ENCODE measurements around the gene RORC. TPM values are rescaled to one million over a fixed set of nuclear protein-coding genes. Genes with fewer than 3 reads are reported as not detected.
"Not testable (repeated sequence)": the region's sequence is repeated elsewhere in the genome, so short reads cannot be mapped to it uniquely, and the experiment has no call there.

The RORC gene
- total RNA-seq, 4 donors from 2014 or later = 0.13 to 1.8 (median 1.4) TPM; not detected in 1

DNA sequence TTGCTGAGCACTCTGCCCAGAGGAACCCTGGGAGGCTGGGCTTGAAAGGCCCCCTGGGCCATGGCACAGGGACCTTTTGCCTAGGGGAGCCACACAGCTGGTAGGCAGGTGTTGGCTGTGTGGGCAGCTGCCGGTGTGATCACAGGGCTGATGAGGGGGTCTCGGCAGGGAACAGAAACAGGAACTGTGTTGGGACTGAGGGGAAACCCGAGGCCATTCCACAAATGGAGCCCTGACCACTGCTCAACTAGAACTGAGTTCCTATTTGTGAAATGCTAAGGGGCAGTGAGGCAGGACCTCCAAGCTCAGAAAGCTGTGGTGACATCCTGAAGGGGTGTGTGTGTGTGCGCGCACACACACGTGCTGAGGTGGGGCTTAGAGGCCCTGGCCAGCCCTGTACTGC, 28.3 kb upstream of the RORC start:
- TF ChIP-seq, protein P1, sequence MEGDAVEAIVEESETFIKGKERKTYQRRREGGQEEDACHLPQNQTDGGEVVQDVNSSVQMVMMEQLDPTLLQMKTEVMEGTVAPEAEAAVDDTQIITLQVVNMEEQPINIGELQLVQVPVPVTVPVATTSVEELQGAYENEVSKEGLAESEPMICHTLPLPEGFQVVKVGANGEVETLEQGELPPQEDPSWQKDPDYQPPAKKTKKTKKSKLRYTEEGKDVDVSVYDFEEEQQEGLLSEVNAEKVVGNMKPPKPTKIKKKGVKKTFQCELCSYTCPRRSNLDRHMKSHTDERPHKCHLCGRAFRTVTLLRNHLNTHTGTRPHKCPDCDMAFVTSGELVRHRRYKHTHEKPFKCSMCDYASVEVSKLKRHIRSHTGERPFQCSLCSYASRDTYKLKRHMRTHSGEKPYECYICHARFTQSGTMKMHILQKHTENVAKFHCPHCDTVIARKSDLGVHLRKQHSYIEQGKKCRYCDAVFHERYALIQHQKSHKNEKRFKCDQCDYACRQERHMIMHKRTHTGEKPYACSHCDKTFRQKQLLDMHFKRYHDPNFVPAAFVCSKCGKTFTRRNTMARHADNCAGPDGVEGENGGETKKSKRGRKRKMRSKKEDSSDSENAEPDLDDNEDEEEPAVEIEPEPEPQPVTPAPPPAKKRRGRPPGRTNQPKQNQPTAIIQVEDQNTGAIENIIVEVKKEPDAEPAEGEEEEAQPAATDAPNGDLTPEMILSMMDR (IDR thresholded peaks at IDR 0.05) = no peak
- TF ChIP-seq POLR2AphosphoS5 (IDR thresholded peaks at IDR 0.05) = no peak
- TF ChIP-seq EP300 (IDR thresholded peaks at IDR 0.05) = no peak
- TF ChIP-seq POLR2A (IDR thresholded peaks at IDR 0.05) = no peak
- peaks cover 6% of the 10 kb centered on the region for H3K27me3 ChIP-seq
- no peaks in the 10 kb centered on the region for H3K36me3 ChIP-seq
- H3K4me3 ChIP-seq = no peak overlapping the region
- WGBS, 2 donors (ENCODE audit: low coverage in 1 of 2) = 60 to 83% methylated on average over 1 to 6 of the region's 6 CpGs
- no peak overlapping the region for H3K27ac ChIP-seq
- ATAC-seq = no peak
- no peaks in the 10 kb centered on the region for H3K4me1 ChIP-seq
- no peaks in the 10 kb centered on the region for H3K9me3 ChIP-seq

DNA sequence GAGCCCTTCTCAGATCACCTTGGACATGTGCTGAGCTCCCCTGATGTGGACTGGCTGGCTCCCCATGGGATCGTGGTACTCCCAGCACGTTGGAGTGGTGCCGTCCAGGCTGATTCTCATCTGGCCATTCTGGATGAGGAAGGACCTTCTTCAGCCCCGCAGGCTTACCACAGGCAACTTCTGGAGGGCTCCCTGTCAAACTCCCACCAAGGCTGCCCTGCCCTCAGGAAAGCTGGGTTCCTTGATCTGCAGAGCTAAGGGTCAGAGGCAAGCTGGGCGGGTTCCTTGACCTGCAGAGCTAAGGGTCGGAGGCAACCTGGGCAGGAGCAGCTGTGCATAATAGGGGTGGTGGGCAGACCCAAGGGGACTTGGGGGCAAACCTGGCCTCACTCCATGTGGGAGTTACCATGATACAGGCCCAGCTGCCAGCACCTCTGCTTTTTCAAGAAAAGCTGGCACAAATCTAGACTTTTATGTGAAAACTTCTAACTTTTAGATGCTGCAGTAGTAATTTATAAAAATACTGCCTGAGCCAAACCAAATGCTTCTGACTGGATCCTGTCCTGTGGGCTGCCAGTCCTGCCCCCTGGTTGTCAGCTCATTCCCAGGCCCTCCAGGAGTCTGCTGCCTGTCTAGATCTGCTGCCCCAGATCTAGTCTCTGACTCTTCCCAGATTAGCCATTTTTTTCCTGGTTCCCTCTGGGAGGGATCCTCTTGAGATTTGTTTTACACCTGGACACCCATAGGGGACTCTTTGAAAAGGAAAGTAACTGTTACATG, 27.5 kb upstream of the RORC start:
- no peaks in the 10 kb centered on the region for H3K27me3 ChIP-seq
- H3K36me3 ChIP-seq = no peaks in the 10 kb centered on the region
- TF ChIP-seq, protein P1 (IDR thresholded peaks at IDR 0.05) = no peak
- TF ChIP-seq POLR2A (IDR thresholded peaks at IDR 0.05) (no peak), EP300 (IDR thresholded peaks at IDR 0.05) (no peak), POLR2AphosphoS5 (IDR thresholded peaks at IDR 0.05) (no peak)
- H3K27ac ChIP-seq = no peak overlapping the region
- H3K4me1 ChIP-seq = no peaks in the 10 kb centered on the region
- ATAC-seq = no peak
- H3K9me3 ChIP-seq = no peaks in the 10 kb centered on the region
- 62% methylated on average over 2 of the region's 6 CpGs; no CpG with 5 or more reads in 1 of the 2 donors for whole genome bisulfite sequencing, 2 donors (ENCODE audit: low coverage in 1 of 2)
- H3K4me3 ChIP-seq = no peak overlapping the region

DNA sequence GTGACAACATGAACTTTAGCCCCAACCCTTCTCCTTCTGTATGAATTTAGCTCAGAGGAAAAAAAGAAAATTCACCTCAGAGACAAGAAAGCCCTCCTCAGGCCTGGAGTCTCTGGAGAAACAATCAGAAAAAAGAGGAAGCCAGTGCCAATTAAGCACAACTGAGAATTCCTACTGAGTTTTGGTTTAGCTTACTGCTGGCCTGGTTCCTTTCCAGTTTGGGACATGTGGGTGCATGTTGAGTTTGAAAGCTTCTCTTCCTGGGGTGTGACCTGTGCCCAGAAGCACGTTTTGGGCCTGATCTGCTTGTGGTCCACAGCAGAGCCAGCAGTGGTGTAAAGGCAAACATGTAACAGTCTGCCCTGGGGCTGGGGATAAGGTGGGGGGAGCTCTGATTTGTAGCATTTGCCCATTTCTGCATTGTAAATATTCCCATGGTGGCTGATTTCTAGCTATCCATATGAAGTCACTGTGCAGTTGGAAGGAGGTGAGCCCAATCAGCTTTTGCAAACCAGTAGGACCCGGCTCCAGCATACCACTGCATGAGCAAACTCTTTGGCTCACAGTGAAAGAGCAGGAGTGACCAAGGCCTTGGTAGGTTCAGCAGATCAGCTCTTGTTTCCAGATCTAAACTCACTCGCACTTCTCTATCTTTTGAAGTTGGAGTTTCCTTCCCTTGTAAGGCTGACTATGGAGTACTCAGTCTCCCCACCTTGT, 26.6 kb upstream of the RORC start:
- TF ChIP-seq POLR2AphosphoS5 (IDR thresholded peaks at IDR 0.05) (no peak), EP300 (IDR thresholded peaks at IDR 0.05) (no peak), POLR2A (IDR thresholded peaks at IDR 0.05) (no peak)
- TF ChIP-seq, protein P1 (IDR thresholded peaks at IDR 0.05) = no peak
- Histone ChIP-seq H3K27ac (no peak overlapping the region), H3K36me3 (no peaks in the 10 kb centered on the region), H3K4me1 (no peaks in the 10 kb centered on the region), H3K4me3 (no peak overlapping the region), H3K9me3 (no peaks in the 10 kb centered on the region), H3K27me3 (peaks cover 9% of the 10 kb centered on the region)
- 74 to 93% methylated on average over 2 to 3 of the region's 3 CpGs for WGBS, 2 donors (ENCODE audit: low coverage in 1 of 2)
- no peak for ATAC-seq

DNA sequence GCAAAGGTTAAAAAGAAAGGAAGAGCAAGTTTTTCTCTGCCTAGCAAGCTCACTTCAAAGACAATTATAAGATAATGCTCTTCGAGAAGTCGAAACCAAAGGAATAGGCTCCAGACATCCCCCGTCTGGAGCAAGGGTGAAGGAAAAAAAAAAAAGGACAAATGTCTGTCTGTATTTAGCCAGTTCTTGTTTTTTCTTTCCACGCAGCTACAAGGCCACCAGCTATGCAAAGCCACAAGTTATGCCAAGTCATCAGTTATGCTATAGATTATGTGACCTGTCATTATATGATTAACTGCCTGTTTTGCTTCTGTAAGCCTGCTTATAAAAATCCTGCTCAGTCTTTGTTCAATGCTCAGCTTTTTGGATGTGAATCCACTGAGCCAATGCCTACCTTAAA, 24.3 kb upstream of the RORC start:
- no peak for TF ChIP-seq POLR2A (IDR thresholded peaks at IDR 0.05)
- WGBS, 2 donors (ENCODE audit: low coverage in 1 of 2) = 32 to 54% methylated on average over 4 of the region's 4 CpGs
- ATAC-seq = no peak
- H3K4me1 ChIP-seq = no peaks in the 10 kb centered on the region
- H3K27me3 ChIP-seq = peaks cover 29% of the 10 kb centered on the region
- H3K4me3 ChIP-seq = no peak overlapping the region
- no peak overlapping the region for H3K27ac ChIP-seq
- H3K9me3 ChIP-seq = no peaks in the 10 kb centered on the region
- H3K36me3 ChIP-seq = no peaks in the 10 kb centered on the region

DNA sequence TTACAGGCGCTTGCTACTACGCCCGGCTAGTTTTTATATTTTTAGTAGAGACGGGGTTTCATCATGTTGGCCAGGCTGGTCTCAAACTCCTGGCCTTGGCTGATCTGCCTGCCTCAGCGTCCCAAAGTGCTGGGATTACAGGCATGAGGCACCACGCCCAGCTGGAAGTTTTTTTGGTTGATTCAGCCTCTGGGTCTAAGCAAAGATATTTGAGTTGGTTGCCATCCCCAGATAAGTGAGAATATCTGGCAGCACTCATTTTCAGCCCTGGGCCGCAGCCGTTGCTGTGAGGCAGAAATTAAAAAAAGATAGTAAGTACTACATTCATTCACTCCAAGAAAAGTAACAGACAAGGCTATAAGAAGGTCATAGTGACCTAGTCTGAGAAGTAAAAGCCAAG, 23.9 kb upstream of the RORC start:
- peaks cover 33% of the 10 kb centered on the region for H3K27me3 ChIP-seq
- H3K4me3 ChIP-seq, H3K9me3 ChIP-seq, H3K4me1 ChIP-seq, H3K36me3 ChIP-seq, ATAC-seq, H3K27ac ChIP-seq: not testable (repeated sequence)
- WGBS, 2 donors (ENCODE audit: low coverage in 1 of 2) = 35% methylated on average over 4 of the region's 8 CpGs; no CpG with 5 or more reads in 1 of the 2 donors

DNA sequence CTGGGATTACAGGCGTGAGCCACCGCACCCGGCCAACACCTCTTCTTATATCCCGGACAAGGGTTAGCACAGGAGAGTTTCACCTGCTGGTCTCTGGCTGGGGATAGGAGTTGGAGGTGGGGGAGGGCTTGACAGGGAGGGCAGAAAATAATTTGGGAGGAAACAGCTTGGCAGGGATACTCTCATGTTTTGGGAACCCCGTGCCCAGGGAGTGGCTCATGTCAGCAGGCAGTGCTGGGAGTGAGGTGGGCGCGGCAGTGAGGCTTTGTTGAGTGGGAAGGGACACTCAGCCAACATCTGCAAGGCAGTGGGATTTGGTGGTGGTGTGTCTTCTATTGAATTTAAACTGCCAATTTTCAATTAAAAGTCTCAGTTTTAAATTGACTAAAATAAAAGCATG, 23.1 kb upstream of the RORC start:
- TF ChIP-seq, protein P1 (IDR thresholded peaks at IDR 0.05) = no peak
- TF ChIP-seq POLR2A (IDR thresholded peaks at IDR 0.05) (no peak), EP300 (IDR thresholded peaks at IDR 0.05) (no peak), POLR2AphosphoS5 (IDR thresholded peaks at IDR 0.05) (no peak)
- no peaks in the 10 kb centered on the region for H3K4me1 ChIP-seq
- no peak overlapping the region for H3K27ac ChIP-seq
- H3K4me3 ChIP-seq = no peak overlapping the region
- H3K9me3 ChIP-seq = no peaks in the 10 kb centered on the region
- ATAC-seq = no peak
- no peaks in the 10 kb centered on the region for H3K36me3 ChIP-seq
- H3K27me3 ChIP-seq = peaks cover 42% of the 10 kb centered on the region
- 87 to 92% methylated on average over 3 of the region's 7 CpGs for WGBS, 2 donors (ENCODE audit: low coverage in 1 of 2)
